ACC112 (cell line): Measurements from ENCODE around the gene BRSK1.
A peak's percentile ranks its signal among the peaks of the same experiment; 100 is the strongest.

Source experiments
- H2AFZ ChIP-seq: fragments of 200-600 bp; sonication (generic); one replicate; pipeline ENCODE4 v1.6.0; 2017; ENCODE audit warnings: antibody characterized with exemption, low read length; ENCODE audit not compliant: unreplicated experiment
- H3K27ac ChIP-seq: fragments of 200-600 bp; sonication (generic); 2 replicates; pipeline ENCODE4 v1.5.1; 2014; ENCODE audit warnings: low read depth, mild to moderate bottlenecking, antibody characterized with exemption, low read length, moderate library complexity
- H3K27me3 ChIP-seq: fragments of 200-600 bp; sonication (generic); 2 replicates; pipeline ENCODE4 v1.6.1; 2014; ENCODE audit warnings: mild to moderate bottlenecking, antibody characterized with exemption, low read length, moderate library complexity, mixed read lengths; ENCODE audit not compliant: insufficient read depth
- H3K36me3 ChIP-seq: fragments of 200-600 bp; sonication (generic); 2 replicates; pipeline ENCODE4 v1.6.1; 2016; ENCODE audit warnings: mild to moderate bottlenecking, antibody characterized with exemption, low read length, moderate library complexity, mixed read lengths; ENCODE audit not compliant: insufficient read depth
- H3K4me1 ChIP-seq: fragments of 200-600 bp; sonication (generic); one replicate; pipeline ENCODE4 v1.6.1; 2016; ENCODE audit warnings: low read length, mixed read lengths; ENCODE audit not compliant: insufficient read depth, unreplicated experiment, control insufficient read depth
- H3K4me3 ChIP-seq: fragments of 200-600 bp; sonication (generic); 2 replicates; pipeline ENCODE4 v1.5.1; 2014; ENCODE audit warnings: mild to moderate bottlenecking, low read depth, low read length
- H3K79me2 ChIP-seq: fragments of 200-600 bp; sonication (generic); one replicate; pipeline ENCODE4 v1.6.0; 2016; ENCODE audit warnings: low read length; ENCODE audit not compliant: control insufficient read depth, unreplicated experiment, insufficient read depth

BRSK1 gene

GRCh38 chr19:55283548-55284377 is at the start of gene BRSK1:
Gene BRSK1 (plus strand): TSS chr19:55283997. CDS start chr19:55284443, 446 bp downstream.
- no peaks in the 10 kb centered on the region for H3K27me3 ChIP-seq
- peak within 1 kb of the TSS; percentile 60 for H2AFZ ChIP-seq
- H3K4me1 ChIP-seq, result peaks cover 15% of the 10 kb centered on the region
- no peaks in the 10 kb centered on the region for H3K79me2 ChIP-seq
- H3K4me3 ChIP-seq, result peak within 1 kb of the TSS; percentile 67
- H3K27ac ChIP-seq, result no peak within 1 kb of the TSS
- no peaks in the 10 kb centered on the region for H3K36me3 ChIP-seq

GRCh38 chr19:55238030-55238429 is 45.8 kb upstream of the BRSK1 start:
- Histone ChIP-seq H3K36me3 (no peaks in the 10 kb centered on the region), H3K79me2 (no peaks in the 10 kb centered on the region), H3K4me1 (no peaks in the 10 kb centered on the region), H3K4me3 (no peak overlapping the region), H3K27ac (no peak overlapping the region), H3K27me3 (no peaks in the 10 kb centered on the region), H2AFZ (no peak overlapping the region)

- Histone ChIP-seq H2AFZ (no peak overlapping the region), H3K79me2 (no peaks in the 10 kb centered on the region), H3K4me1 (no peaks in the 10 kb centered on the region), H3K36me3 (no peaks in the 10 kb centered on the region), H3K4me3 (no peak overlapping the region), H3K27ac (no peak overlapping the region), H3K27me3 (no peaks in the 10 kb centered on the region)
Observed at GRCh38 chr19:55239004-55239403, 44.8 kb upstream of the BRSK1 start.

GRCh38 chr19:55240713-55241020 is 43.1 kb upstream of the BRSK1 start:
- Histone ChIP-seq H3K27me3 (no peaks in the 10 kb centered on the region), H3K27ac (no peak overlapping the region), H3K4me3 (no peak overlapping the region), H3K79me2 (no peaks in the 10 kb centered on the region), H3K36me3 (no peaks in the 10 kb centered on the region), H2AFZ (no peak overlapping the region), H3K4me1 (no peaks in the 10 kb centered on the region)

- no peak overlapping the region for H3K4me3 ChIP-seq
- H3K4me1 ChIP-seq, result no peaks in the 10 kb centered on the region
- H3K79me2 ChIP-seq, result no peaks in the 10 kb centered on the region
- no peak overlapping the region for H2AFZ ChIP-seq
- no peak overlapping the region for H3K27ac ChIP-seq
- H3K27me3 ChIP-seq, result no peaks in the 10 kb centered on the region
- H3K36me3 ChIP-seq, result no peaks in the 10 kb centered on the region
Observed at GRCh38 chr19:55241143-55241934, 42.5 kb upstream of the BRSK1 start.

GRCh38 chr19:55241935-55242464 is 41.8 kb upstream of the BRSK1 start:
- Histone ChIP-seq H3K36me3 (no peaks in the 10 kb centered on the region), H3K79me2 (no peaks in the 10 kb centered on the region), H3K4me1 (no peaks in the 10 kb centered on the region), H3K27me3 (no peaks in the 10 kb centered on the region), H3K4me3 (no peak overlapping the region), H3K27ac (no peak overlapping the region), H2AFZ (no peak overlapping the region)

- no peak overlapping the region for H3K4me3 ChIP-seq
- H3K27me3 ChIP-seq, result no peaks in the 10 kb centered on the region
- no peak overlapping the region for H3K27ac ChIP-seq
- no peaks in the 10 kb centered on the region for H3K4me1 ChIP-seq
- no peak overlapping the region for H2AFZ ChIP-seq
- no peaks in the 10 kb centered on the region for H3K36me3 ChIP-seq
- no peaks in the 10 kb centered on the region for H3K79me2 ChIP-seq
Observed at GRCh38 chr19:55242517-55242916, 41.3 kb upstream of the BRSK1 start.

- no peak overlapping the region for H3K27ac ChIP-seq
- no peaks in the 10 kb centered on the region for H3K36me3 ChIP-seq
- H2AFZ ChIP-seq, result no peak overlapping the region
- no peaks in the 10 kb centered on the region for H3K27me3 ChIP-seq
- H3K79me2 ChIP-seq, result peaks cover 15% of the 10 kb centered on the region
- H3K4me1 ChIP-seq, result no peaks in the 10 kb centered on the region
- no peak overlapping the region for H3K4me3 ChIP-seq
Observed at GRCh38 chr19:55244004-55244680, 39.7 kb upstream of the BRSK1 start.

- H3K27me3 ChIP-seq, result no peaks in the 10 kb centered on the region
- no peak overlapping the region for H2AFZ ChIP-seq
- H3K4me3 ChIP-seq, result no peak overlapping the region
- no peak overlapping the region for H3K27ac ChIP-seq
- H3K4me1 ChIP-seq, result no peaks in the 10 kb centered on the region
- H3K36me3 ChIP-seq, result no peaks in the 10 kb centered on the region
- peaks cover 24% of the 10 kb centered on the region for H3K79me2 ChIP-seq
Observed at GRCh38 chr19:55245236-55245904, 38.4 kb upstream of the BRSK1 start.
